GM12874 (cell line): ENCODE measurements around the gene RABGAP1L.

Experiments used
- CTCF ChIP-seq: IDR thresholded peaks from 2 replicates; pipeline ENCODE4 v1.5.1; 2011; ENCODE audit warnings: low read depth, mild to moderate bottlenecking, control low read depth, low read length, moderate library complexity; ENCODE audit not compliant: insufficient read depth

Gene RABGAP1L

GRCh38 chr1:174682419-174683008, 523.2 kb downstream of the RABGAP1L start:
- no peak for TF ChIP-seq CTCF

GRCh38 chr1:174686213-174686612, 526.9 kb downstream of the RABGAP1L start:
- TF ChIP-seq CTCF = no peak

- no peak for TF ChIP-seq CTCF
Measured at GRCh38 chr1:174689524-174689923, 530.2 kb downstream of the RABGAP1L start.

- no peak for TF ChIP-seq CTCF
Measured at GRCh38 chr1:174690266-174690665, 530.9 kb downstream of the RABGAP1L start.

- TF ChIP-seq CTCF = no peak
Measured at GRCh38 chr1:174692313-174692712, 533.0 kb downstream of the RABGAP1L start.

- TF ChIP-seq CTCF = no peak
Measured at GRCh38 chr1:174693085-174693484, 533.8 kb downstream of the RABGAP1L start.

DNA sequence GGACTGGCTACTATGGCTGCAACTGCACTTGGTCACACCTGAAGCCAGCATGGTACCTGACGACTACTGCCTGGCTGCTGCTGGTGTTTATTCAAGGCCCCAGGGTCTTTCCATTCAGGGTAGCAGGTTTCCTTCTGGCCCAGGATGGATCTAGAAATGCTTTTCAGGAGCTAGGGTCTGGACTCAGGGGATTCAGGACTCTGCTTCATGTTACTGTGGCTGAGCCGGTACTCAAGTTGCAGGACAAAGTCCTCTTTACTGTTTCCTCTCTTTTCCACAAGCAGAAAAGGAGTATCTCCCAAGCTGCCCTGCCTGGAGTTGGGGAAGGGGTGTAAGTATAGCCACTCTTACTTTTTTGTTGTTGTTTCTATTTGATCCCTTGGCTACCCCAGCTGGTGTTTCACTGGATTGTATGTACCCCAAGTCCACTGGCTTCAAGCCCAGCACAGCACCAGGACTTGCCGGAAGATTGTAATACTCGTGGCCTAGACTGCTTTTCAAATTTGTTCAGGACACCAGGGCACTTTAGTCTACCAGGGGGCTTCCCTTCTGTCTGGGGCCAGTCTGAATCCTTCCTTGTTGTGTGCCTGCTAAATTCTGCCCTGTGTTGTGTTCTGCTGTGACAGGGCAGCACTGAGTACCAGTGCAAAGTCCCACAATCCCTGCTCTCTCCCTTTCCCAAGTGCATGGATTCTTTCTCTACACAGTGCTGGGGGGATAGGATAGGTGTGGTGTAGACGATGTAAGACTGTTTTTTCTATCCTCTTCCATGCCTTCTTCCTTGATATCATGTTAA, 536.9 kb downstream of the RABGAP1L start:
- TF ChIP-seq CTCF = no peak
